Hepatocyte (in vitro differentiated cells): ENCODE data around the gene SLC23A2.

Source experiments
- CTCF ChIP-seq: fragments of 200-600 bp; sonication (generic); IDR thresholded peaks from 2 replicates; pipeline ENCODE4 v1.5.1; 2016; ENCODE audit warnings: antibody characterized with exemption, mild to moderate bottlenecking; ENCODE audit not compliant: poor library complexity
- EZH2 ChIP-seq: fragments of 200-600 bp; sonication (generic); IDR thresholded peaks from 2 replicates; pipeline ENCODE4 v1.6.1; 2016; ENCODE audit warnings: antibody characterized with exemption, mild to moderate bottlenecking, borderline replicate concordance

GRCh38 chr20:5024982-5025381 is 23.7 kb upstream of the SLC23A2 start:
- TF ChIP-seq CTCF (no peak), EZH2 (no peak)
